Naive thymus-derived CD4-positive, alpha-beta T cell (primary cell): ENCODE data around the gene SLC36A1. TPM values are rescaled to one million over a fixed set of nuclear protein-coding genes. Genes with fewer than 3 reads are reported as not detected.
"Not testable (repeated sequence)": the region's sequence is repeated elsewhere in the genome, so short reads cannot be mapped to it uniquely, and the experiment has no call there.

Experiments
- ATAC-seq: fragments of 150-1000 bp; cut with Tn5 transposase; 2 replicates; pipeline ENCODE4 v1.10.0; 2021; ENCODE audit warnings: mild to moderate bottlenecking, moderate library complexity
- CTCF ChIA-PET: fragments of 350-600 bp; sonication (Branson Sonifier 250); formaldehyde crosslinking; loops from one replicate; lab custom pipeline; 2021; ENCODE audit warnings: antibody characterized with exemption; lab: Charles Lee
- POLR2A ChIA-PET: fragments of 350-600 bp; sonication (Branson Sonifier 250); formaldehyde crosslinking; loops from one replicate; lab custom pipeline; 2021; ENCODE audit warnings: antibody characterized with exemption, inconsistent platforms; lab: Charles Lee
- DNase-seq, 9 donors: peaks; one replicate each; pipeline versions ENCODE4 v3.0.0 to v3.0.0-alpha.2; 2020 to 2022; ENCODE audit warnings: mixed read lengths in 1 of 9
- H3K27ac ChIP-seq: one replicate; pipeline ENCODE4 v1.7.0; 2013; ENCODE audit warnings: mild to moderate bottlenecking, low read depth, low read length, moderate library complexity
- H3K27me3 ChIP-seq, 2 donors: one replicate each; pipeline ENCODE4 v1.7.0; 2013; ENCODE audit warnings: low read length in 2 of 2, mild to moderate bottlenecking in 2 of 2, moderate library complexity in 2 of 2; ENCODE audit not compliant: control insufficient read depth in 2 of 2, insufficient read depth in 2 of 2
- H3K36me3 ChIP-seq, 3 experiments: 1 replicate in 2 of 3; 2 replicates in 1 of 3; pipeline ENCODE4 v1.7.0; 2013; ENCODE audit warnings: low read length in 3 of 3, mild to moderate bottlenecking in 3 of 3, moderate library complexity in 1 of 3; ENCODE audit not compliant: insufficient read depth in 3 of 3, control insufficient read depth in 2 of 3
- H3K4me1 ChIP-seq, 2 donors: one replicate each; pipeline ENCODE4 v1.7.0; 2013; ENCODE audit warnings: low read length in 2 of 2, mild to moderate bottlenecking in 2 of 2, moderate library complexity in 1 of 2; ENCODE audit not compliant: control insufficient read depth in 2 of 2, insufficient read depth in 2 of 2
- H3K4me3 ChIP-seq: 2 replicates; pipeline ENCODE4 v1.7.0; 2013; ENCODE audit warnings: mild to moderate bottlenecking, low read length
- H3K9me3 ChIP-seq, 3 experiments: 1 replicate in 2 of 3; 2 replicates in 1 of 3; pipeline ENCODE4 v1.7.0; 2013; ENCODE audit warnings: low read length in 3 of 3; ENCODE audit not compliant: control insufficient read depth in 2 of 3
- H3K27ac Mint-ChIP-seq, 9 donors: one replicate each; pipeline ENCODE4 v1.8.0; 2020 to 2022; ENCODE audit warnings: mixed read lengths in 9 of 9, mild to moderate bottlenecking in 8 of 9, moderate library complexity in 5 of 9, inconsistent platforms in 2 of 9
- H3K27me3 Mint-ChIP-seq, 5 donors: one replicate each; pipeline ENCODE4 v1.8.0; 2021 to 2022; ENCODE audit warnings: mixed read lengths in 5 of 5, mild to moderate bottlenecking in 1 of 5
- H3K36me3 Mint-ChIP-seq, 5 donors: one replicate each; pipeline ENCODE4 v1.8.0; 2020 to 2022; ENCODE audit warnings: mixed read lengths in 5 of 5, mild to moderate bottlenecking in 3 of 5, inconsistent platforms in 1 of 5
- H3K4me1 Mint-ChIP-seq, 7 donors: one replicate each; pipeline ENCODE4 v1.8.0; 2020 to 2022; ENCODE audit warnings: mixed read lengths in 7 of 7, mild to moderate bottlenecking in 3 of 7, inconsistent platforms in 1 of 7
- H3K4me3 Mint-ChIP-seq, 10 donors: one replicate each; pipeline ENCODE4 v1.8.0; 2020 to 2022; ENCODE audit warnings: mild to moderate bottlenecking in 10 of 10, mixed read lengths in 10 of 10, moderate library complexity in 6 of 10, inconsistent platforms in 2 of 10
- H3K9me3 Mint-ChIP-seq, 11 donors: one replicate each; pipeline ENCODE4 v1.8.0; 2020 to 2022; ENCODE audit warnings: mixed read lengths in 11 of 11, mild to moderate bottlenecking in 4 of 11, inconsistent platforms in 1 of 11, moderate library complexity in 1 of 11
- intact Hi-C, 2 donors: fragments of 100-400 bp; cut with micrococcal nuclease; formaldehyde crosslinking; loops; one replicate each; pipeline ENCODE4 v1.15.1; 2023
- polyA plus RNA-seq, 2 donors: library from polyadenylated mRNA; unstranded; fragments of 300-500 nt; fragmentation: Illumina TruSeq; gene quantifications; one replicate each; pipeline ENCODE4 v1.2.3, GENCODE V29; 2021
- total RNA-seq, 6 experiments: library from RNA in 5 of 6; stranded (reverse) in 5 of 6; gene quantifications; 1 replicate in 5 of 6; 2 replicates in 1 of 6; pipeline ENCODE4 v1.2.3 and lab custom pipeline; 2021 to 2026

SLC36A1 gene
- total and polyA plus RNA-seq, 7 experiments from 2014 or later: 0.45 to 16.6 (median 5.1) TPM

DNA sequence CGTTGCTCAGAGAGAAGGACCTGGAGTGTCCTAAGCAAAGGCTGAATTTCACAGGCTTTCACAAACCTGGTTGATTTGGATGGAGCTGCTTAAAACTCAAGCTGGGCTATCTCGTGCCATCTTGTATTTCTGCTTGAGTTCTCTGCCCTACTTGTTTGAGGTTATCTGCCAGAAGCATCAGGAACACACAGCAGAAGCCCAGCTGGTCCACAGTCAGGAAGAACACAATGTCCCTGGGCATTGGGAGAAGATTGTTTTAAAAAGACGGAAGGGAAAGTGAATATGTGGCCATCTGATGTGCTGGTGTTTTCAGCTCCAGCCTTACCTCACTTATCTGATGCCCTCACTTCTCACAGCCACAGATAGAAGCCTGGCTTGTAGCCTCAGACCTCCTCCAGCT lies 32.9 kb upstream of the SLC36A1 start:
- no peaks in the 10 kb centered on the region for H3K4me1 Mint-ChIP-seq

GRCh38 chr5:151417712-151418111 lies 29.7 kb upstream of the SLC36A1 start:
- Mint-ChIP-seq H3K4me1 (no peaks in the 10 kb centered on the region), H3K9me3 (peaks cover 0 to 34% (median 15%) of the 10 kb centered on the region in 11 donors), H3K36me3 (peaks cover 0 to 13% (median 4%) of the 10 kb centered on the region in 5 donors), H3K27ac (no peak overlapping the region), H3K27me3 (peaks cover 5 to 30% (median 12%) of the 10 kb centered on the region in 5 donors), H3K4me3 (no peak overlapping the region)
- no peak overlapping the region for H3K4me3 ChIP-seq
- H3K27ac ChIP-seq: no peak overlapping the region
- POLR2A ChIA-PET: no interaction called here
- peaks cover 0 to 14% (median 0%) of the 10 kb centered on the region in 3 experiments for H3K9me3 ChIP-seq
- H3K36me3 ChIP-seq: no peaks in the 10 kb centered on the region
- DNase-seq: no peak
- no peaks in the 10 kb centered on the region for H3K27me3 ChIP-seq
- CTCF ChIA-PET: no interaction called here
- intact Hi-C loops: no loop called here
- no peak for ATAC-seq
- no peaks in the 10 kb centered on the region for H3K4me1 ChIP-seq

More for the DNA sequence above, 32.9 kb upstream of the SLC36A1 start:
- no peak overlapping the region for H3K4me3 Mint-ChIP-seq
- ChIA-PET CTCF (no interaction called here), POLR2A (no interaction called here)
- H3K27me3 ChIP-seq: no peaks in the 10 kb centered on the region
- no peak overlapping the region for H3K27ac ChIP-seq
- peaks cover 0 to 14% (median 0%) of the 10 kb centered on the region in 3 experiments for H3K9me3 ChIP-seq
- H3K27me3 Mint-ChIP-seq: peaks cover 0 to 42% (median 16%) of the 10 kb centered on the region in 5 donors
- no peak overlapping the region for H3K27ac Mint-ChIP-seq
- H3K9me3 Mint-ChIP-seq: peaks cover 0 to 34% (median 14%) of the 10 kb centered on the region in 11 donors
- H3K4me1 ChIP-seq: no peaks in the 10 kb centered on the region
- no peak overlapping the region for H3K4me3 ChIP-seq
- intact Hi-C loops: no loop called here
- no peaks in the 10 kb centered on the region for H3K36me3 ChIP-seq
- no peak for DNase-seq
- no peak for ATAC-seq
- H3K36me3 Mint-ChIP-seq: peaks cover 0 to 13% (median 4%) of the 10 kb centered on the region in 5 donors

DNA sequence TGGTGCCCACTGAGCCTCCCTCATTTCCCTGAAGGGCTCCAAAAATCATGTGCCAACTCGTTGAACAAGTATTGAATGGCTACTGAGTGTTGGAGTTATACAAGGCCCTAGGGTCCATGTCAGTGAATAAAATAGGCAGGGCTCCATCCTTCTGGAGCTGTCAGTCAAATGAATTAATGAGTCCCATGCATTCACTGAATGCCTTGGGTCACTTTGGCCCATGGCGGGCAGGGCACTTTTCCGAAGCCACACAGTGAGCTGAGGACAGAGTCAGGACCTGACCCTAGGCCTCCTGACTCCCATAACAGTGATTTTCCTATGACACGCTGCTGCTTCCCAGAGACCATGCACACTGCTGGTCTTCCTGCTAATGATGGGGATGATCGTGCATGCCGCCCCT lies 27.3 kb upstream of the SLC36A1 start:
- Mint-ChIP-seq H3K9me3 (peaks cover 0 to 34% (median 15%) of the 10 kb centered on the region in 11 donors), H3K36me3 (peaks cover 0 to 13% (median 4%) of the 10 kb centered on the region in 5 donors), H3K27ac (no peak overlapping the region), H3K27me3 (peaks cover 11 to 33% (median 26%) of the 10 kb centered on the region in 5 donors), H3K4me1 (no peaks in the 10 kb centered on the region), H3K4me3 (no peak overlapping the region)
- Histone ChIP-seq H3K9me3 (peaks cover 0 to 14% (median 0%) of the 10 kb centered on the region in 3 experiments), H3K27ac (no peak overlapping the region), H3K27me3 (no peaks in the 10 kb centered on the region), H3K4me3 (no peak overlapping the region), H3K36me3 (no peaks in the 10 kb centered on the region), H3K4me1 (no peaks in the 10 kb centered on the region)
- intact Hi-C loops: no loop called here
- DNase-seq: no peak
- POLR2A ChIA-PET: no interaction called here
- CTCF ChIA-PET: no interaction called here
- ATAC-seq: no peak

GRCh38 chr5:151424892-151425523 lies 22.4 kb upstream of the SLC36A1 start:
- Histone ChIP-seq H3K36me3 (no peaks in the 10 kb centered on the region), H3K4me1 (no peaks in the 10 kb centered on the region), H3K4me3 (no peak overlapping the region), H3K27me3 (no peaks in the 10 kb centered on the region), H3K9me3 (no peaks in the 10 kb centered on the region), H3K27ac (no peak overlapping the region)
- Mint-ChIP-seq H3K4me3 (no peak overlapping the region), H3K27ac (no peak overlapping the region), H3K9me3 (peaks cover 0 to 3% (median 0%) of the 10 kb centered on the region in 11 donors), H3K4me1 (no peaks in the 10 kb centered on the region), H3K36me3 (peaks cover 0 to 6% (median 0%) of the 10 kb centered on the region in 5 donors), H3K27me3 (peaks cover 16 to 37% (median 29%) of the 10 kb centered on the region in 5 donors)
- ChIA-PET CTCF (interaction anchor here (0.8 kb wide), 1 partner anchor 227 kb away, joined by 3 read pairs; no protein-coding TSS in a partner anchor), POLR2A (no interaction called here)
- intact Hi-C loops: no loop called here
- ATAC-seq (no peak), DNase-seq (no peak)

- CTCF ChIA-PET, intact Hi-C loops, H3K4me3 Mint-ChIP-seq, H3K4me1 ChIP-seq, H3K27ac ChIP-seq, H3K9me3 Mint-ChIP-seq, H3K36me3 Mint-ChIP-seq, H3K4me1 Mint-ChIP-seq, POLR2A ChIA-PET, ATAC-seq, H3K27ac Mint-ChIP-seq, H3K27me3 ChIP-seq, H3K9me3 ChIP-seq, H3K4me3 ChIP-seq, H3K36me3 ChIP-seq, DNase-seq: not testable (repeated sequence)
- peaks cover 16 to 36% (median 25%) of the 10 kb centered on the region in 5 donors for H3K27me3 Mint-ChIP-seq
These were observed 21.1 kb upstream of the SLC36A1 start for GRCh38 chr5:151426347-151426746.

- CTCF ChIA-PET: no interaction called here
- no peaks in the 10 kb centered on the region for H3K9me3 ChIP-seq
- POLR2A ChIA-PET: no interaction called here
These were observed 20.1 kb upstream of the SLC36A1 start for GRCh38 chr5:151427258-151427657.

GRCh38 chr5:151430731-151431130 lies 16.7 kb upstream of the SLC36A1 start:
- H3K27ac ChIP-seq: no peak overlapping the region
- intact Hi-C loops: no loop called here
- ChIA-PET CTCF (interaction anchor here (0.6 kb wide), 1 partner anchor 221 kb away, joined by 3 read pairs; no protein-coding TSS in a partner anchor), POLR2A (no interaction called here)
- no peaks in the 10 kb centered on the region for H3K4me1 Mint-ChIP-seq
- H3K36me3 ChIP-seq: no peaks in the 10 kb centered on the region
- no peak overlapping the region for H3K27ac Mint-ChIP-seq
- H3K9me3 ChIP-seq: no peaks in the 10 kb centered on the region
- no peak overlapping the region for H3K4me3 Mint-ChIP-seq
- peaks cover 0 to 4% (median 0%) of the 10 kb centered on the region in 5 donors for H3K36me3 Mint-ChIP-seq
- no peaks in the 10 kb centered on the region for H3K27me3 ChIP-seq
- H3K4me3 ChIP-seq: no peak overlapping the region
- no peaks in the 10 kb centered on the region for H3K4me1 ChIP-seq
- peaks cover 0 to 3% (median 0%) of the 10 kb centered on the region in 11 donors for H3K9me3 Mint-ChIP-seq
- no peak for ATAC-seq
- no peak for DNase-seq
- H3K27me3 Mint-ChIP-seq: peaks cover 4 to 20% (median 12%) of the 10 kb centered on the region in 5 donors

More at GRCh38 chr5:151427258-151427657, 20.1 kb upstream of the SLC36A1 start:
- Mint-ChIP-seq H3K27me3 (peaks cover 16 to 27% (median 19%) of the 10 kb centered on the region in 5 donors), H3K4me1 (no peaks in the 10 kb centered on the region), H3K36me3 (peaks cover 0 to 4% (median 0%) of the 10 kb centered on the region in 5 donors), H3K27ac (no peak overlapping the region), H3K4me3 (no peak overlapping the region), H3K9me3 (peaks cover 0 to 3% (median 0%) of the 10 kb centered on the region in 11 donors)
- intact Hi-C loops: no loop called here
- Histone ChIP-seq H3K4me3 (no peak overlapping the region), H3K27ac (no peak overlapping the region), H3K4me1 (no peaks in the 10 kb centered on the region), H3K36me3 (no peaks in the 10 kb centered on the region), H3K27me3 (no peaks in the 10 kb centered on the region)
- ATAC-seq (no peak), DNase-seq (no peak)
